ENCODE measurements around the gene ARHGEF17.

GRCh38 chr11:73388265-73389133 lies 80.4 kb downstream of the ARHGEF17 start:
- TF ChIP-seq, protein P1, sequence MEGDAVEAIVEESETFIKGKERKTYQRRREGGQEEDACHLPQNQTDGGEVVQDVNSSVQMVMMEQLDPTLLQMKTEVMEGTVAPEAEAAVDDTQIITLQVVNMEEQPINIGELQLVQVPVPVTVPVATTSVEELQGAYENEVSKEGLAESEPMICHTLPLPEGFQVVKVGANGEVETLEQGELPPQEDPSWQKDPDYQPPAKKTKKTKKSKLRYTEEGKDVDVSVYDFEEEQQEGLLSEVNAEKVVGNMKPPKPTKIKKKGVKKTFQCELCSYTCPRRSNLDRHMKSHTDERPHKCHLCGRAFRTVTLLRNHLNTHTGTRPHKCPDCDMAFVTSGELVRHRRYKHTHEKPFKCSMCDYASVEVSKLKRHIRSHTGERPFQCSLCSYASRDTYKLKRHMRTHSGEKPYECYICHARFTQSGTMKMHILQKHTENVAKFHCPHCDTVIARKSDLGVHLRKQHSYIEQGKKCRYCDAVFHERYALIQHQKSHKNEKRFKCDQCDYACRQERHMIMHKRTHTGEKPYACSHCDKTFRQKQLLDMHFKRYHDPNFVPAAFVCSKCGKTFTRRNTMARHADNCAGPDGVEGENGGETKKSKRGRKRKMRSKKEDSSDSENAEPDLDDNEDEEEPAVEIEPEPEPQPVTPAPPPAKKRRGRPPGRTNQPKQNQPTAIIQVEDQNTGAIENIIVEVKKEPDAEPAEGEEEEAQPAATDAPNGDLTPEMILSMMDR (conservative IDR thresholded peaks at IDR 0.05; ENCODE audit: low read depth, low read length) = no peak
- no peak for TF ChIP-seq EZH2 (IDR thresholded peaks at IDR 0.05; ENCODE audit: borderline replicate concordance, low read depth, low read length, poor library complexity, severe bottlenecking)

All from A673 (cell line).